LNCaP clone FGC (cell line): ENCODE measurements around the gene JSRP1.
A peak's percentile ranks its signal among the peaks of the same experiment; 100 is the strongest.

Experiments used
- DNase-seq: peaks from one replicate; pipeline ENCODE4 v3.0.0-alpha.2; 2011; ENCODE audit warnings: low read depth
- H3K4me3 ChIP-seq: 2 replicates; pipeline ENCODE4 v1.5.1; 2011; ENCODE audit warnings: mild to moderate bottlenecking, low read depth, low read length, control low read depth
- TF ChIP-seq, protein P1 (sequence below): IDR thresholded peaks from 2 replicates; pipeline ENCODE4 v1.5.1; 2012; ENCODE audit warnings: mild to moderate bottlenecking; ENCODE audit not compliant: control insufficient read depth, insufficient read depth; ENCODE audit errors: extremely low read depth

JSRP1 gene

DNA sequence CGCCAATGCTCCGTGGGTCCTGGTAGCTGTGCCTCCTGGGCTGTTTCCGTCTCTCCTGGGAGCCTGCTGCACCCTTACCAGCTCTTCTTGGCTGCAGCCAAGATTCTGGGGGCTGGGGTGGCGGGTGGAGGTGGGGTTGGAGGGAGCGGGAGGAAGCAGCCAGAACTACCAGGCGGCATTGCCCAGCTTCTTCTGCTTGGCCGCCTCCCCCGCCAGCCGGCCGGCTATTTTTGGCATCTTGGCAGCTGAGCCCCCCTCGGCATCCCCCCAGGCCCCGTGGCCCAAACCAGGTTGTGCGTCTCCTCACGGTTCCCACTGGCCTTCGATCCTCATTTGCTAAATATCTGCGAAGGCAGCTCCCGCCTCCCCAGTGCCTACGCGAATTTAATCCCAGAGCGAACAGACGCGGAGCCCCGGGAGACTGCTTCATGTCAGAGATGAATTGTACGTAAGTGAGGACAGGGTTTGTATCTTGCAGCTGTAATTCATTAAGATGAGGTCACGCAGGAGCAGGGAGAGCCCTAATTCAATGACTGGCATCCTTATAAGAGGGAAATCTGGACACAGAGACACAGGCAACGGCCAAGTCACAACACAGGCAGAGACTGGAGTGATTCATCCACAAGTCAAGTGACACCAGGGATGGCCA lies 38.6 kb upstream of the JSRP1 start:
- H3K4me3 ChIP-seq: no peak overlapping the region

DNA sequence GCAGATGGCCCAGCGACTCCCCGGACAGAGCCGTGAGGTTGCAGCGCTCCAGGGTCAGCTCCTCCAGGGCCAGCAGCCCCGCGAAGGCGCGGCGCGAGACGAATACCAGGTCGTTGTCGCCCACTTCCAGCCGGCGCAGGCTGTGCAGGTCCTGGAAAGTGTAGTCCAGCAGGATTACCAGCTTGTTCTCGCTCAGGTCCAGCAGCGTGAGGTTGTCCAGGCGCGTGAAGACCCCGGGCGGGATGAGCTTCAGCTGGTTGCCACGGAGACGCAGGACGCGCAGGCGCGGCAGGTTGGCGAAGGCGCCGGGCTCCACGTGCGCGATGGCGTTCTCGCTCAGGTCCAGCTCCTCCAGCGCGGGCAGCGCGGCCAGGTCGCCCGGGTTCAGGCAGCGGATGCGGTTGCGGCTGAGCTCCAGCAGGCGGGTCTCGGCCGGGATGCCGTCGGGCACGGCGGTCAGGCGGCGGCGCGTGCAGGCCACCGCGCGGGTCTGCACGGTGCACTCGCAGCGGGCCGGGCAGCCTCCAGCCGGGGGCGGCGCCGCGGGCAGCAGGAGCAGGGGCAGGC lies 35.1 kb upstream of the JSRP1 start:
- TF ChIP-seq, protein P1, sequence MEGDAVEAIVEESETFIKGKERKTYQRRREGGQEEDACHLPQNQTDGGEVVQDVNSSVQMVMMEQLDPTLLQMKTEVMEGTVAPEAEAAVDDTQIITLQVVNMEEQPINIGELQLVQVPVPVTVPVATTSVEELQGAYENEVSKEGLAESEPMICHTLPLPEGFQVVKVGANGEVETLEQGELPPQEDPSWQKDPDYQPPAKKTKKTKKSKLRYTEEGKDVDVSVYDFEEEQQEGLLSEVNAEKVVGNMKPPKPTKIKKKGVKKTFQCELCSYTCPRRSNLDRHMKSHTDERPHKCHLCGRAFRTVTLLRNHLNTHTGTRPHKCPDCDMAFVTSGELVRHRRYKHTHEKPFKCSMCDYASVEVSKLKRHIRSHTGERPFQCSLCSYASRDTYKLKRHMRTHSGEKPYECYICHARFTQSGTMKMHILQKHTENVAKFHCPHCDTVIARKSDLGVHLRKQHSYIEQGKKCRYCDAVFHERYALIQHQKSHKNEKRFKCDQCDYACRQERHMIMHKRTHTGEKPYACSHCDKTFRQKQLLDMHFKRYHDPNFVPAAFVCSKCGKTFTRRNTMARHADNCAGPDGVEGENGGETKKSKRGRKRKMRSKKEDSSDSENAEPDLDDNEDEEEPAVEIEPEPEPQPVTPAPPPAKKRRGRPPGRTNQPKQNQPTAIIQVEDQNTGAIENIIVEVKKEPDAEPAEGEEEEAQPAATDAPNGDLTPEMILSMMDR: no peak
- 0 out of 2 replicates have a peak overlapping the region, but pooled peaks have one; percentile 7 for H3K4me3 ChIP-seq
- no peak for DNase-seq

More for the DNA sequence above, 38.6 kb upstream of the JSRP1 start:
- DNase-seq: no peak
- TF ChIP-seq, protein P1: no peak

DNA sequence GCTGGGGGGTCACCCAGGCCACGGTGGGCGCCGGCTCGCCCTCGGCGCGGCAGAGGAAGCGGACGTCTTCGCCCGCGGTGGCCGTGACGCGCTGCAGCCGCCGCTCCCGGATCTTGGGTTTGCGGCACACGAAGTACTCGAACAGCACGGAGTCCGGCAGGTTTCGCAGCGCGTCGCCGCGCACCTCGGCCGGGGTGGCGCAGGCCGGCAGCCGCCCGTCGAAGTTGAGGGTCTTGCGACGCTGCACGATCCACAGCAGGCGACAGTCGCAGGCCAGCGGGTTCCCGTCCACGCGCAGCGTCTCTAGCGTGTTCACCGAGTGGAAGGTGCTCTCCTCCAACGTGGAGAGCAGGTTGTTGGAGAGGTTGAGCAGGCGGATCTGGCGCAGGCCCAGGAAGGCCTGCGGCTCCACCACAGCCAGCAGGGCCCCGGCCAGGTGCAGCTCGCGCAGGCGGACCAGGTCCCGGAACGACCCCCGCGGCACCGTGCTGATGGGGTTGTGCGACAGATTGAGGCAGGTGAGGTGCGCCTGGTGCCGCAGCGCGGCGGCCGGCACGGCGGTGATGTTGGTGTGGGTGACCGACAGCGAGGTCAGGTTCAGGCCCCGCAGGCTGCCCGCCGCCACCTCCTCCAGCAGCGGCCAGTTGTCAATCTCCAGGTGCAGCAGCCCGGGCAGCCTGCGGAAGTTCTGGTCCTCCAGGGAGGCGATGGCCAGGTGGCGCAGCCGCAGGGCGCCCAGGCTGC lies 34.4 kb upstream of the JSRP1 start:
- TF ChIP-seq, protein P1: no peak
- H3K4me3 ChIP-seq: no peak overlapping the region
- DNase-seq: no peak

DNA sequence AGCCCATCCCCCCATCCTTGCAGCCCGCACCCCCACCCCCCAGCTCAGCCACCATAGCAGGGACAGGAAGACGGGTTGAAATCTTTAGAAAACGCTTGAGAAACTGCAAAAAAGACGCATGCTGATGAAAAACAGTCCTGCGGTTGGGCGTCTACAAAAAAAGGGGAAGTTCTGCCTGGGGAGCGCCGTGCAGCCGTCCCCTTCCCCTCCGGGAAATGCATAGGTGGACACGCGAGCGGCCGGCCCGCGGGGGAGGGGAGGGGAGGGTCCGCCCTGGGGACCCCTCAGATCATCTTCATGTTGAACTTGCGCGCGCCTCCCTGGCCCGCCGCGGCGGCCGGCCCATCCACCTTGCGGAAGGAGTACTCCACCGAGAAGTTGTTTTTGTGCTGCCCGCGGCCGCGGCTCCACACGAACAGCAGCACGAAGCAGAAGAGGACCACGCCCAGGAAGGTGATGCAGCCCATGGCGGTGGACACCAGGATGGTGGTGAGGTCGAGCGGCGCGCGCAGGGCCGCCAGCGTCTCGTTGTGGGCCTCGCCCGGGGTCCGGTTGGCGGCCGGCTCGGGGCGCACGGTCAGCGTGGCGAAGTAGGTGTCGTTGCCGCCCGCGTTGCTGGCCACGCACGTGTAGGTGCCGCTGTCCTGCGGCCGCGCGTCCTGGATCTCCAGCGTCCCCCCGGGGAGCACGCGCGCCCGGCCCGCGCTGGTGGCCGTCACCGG lies 33.7 kb upstream of the JSRP1 start:
- no peak overlapping the region for H3K4me3 ChIP-seq

DNA sequence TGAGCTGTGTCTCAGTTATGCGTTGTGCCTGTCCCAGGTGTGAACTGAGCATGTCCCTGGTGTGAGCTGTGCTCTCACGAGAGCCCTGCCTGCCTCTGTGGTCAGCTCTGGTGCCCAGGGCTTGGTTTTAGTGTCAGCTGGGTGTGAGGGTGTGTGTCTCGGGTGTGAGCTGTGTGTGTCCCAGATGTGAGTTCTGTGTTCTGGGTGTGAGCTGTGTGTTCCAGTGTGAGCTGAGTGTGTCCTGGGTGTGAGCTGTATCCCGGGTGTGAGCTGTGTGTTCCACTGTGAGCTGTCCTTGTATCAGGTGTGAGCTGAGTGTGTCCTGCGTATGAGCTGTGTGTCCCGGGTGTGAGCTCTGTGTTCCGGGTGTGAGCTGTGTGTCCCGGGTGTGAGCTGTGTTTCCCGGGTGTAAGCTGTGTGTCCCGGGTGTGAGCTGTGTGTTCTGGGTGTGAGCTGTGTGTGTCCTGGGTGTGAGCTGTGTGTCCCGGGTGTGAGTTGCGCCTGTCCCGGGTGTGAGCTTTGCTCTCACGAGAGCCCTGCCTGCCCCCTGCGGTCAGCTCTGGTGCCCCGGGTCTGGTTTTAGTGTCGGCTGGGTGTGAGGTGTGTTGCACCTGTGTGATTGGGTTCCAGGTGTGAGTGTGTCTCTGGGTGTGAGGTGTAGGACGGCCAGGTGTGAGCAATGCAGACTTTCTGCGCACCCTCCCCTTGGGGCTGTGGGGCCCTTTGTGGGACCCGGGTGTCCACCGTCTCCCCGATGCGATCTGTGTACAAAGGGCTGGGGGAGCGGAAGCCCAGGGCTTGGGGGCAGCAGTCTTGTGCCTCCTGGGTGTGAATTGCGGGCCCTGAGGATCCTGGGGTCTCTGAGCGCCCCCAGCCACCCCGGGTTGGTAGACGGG lies 32.8 kb upstream of the JSRP1 start:
- no peak overlapping the region for H3K4me3 ChIP-seq
- DNase-seq: no peak
- TF ChIP-seq, protein P1: no peak

More for the DNA sequence above, 33.7 kb upstream of the JSRP1 start:
- TF ChIP-seq, protein P1: no peak
- DNase-seq: no peak

DNA sequence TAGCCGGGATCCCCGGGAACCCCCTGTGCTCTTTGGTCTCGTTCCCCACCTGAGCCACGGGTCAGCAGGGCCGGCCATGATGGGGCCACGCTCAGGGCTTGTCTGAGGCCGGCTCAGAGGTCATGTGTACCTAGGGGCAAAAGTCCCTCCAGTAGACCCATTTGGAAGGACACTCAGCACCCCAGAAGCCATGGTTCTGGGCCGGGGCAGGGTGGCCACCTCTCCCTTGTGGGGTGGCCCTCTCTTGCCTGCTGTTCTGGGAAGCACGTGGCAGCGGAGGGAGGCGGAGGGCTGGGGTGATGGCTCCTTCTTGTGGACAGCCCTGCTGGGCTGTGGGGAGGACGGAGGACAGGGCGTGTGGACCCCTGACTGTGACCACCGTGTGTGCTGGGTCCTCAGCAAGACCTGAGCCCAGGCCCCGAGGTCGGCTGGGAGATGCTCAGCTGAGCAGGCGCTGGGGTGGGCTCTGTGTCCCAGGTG lies 32.2 kb upstream of the JSRP1 start:
- TF ChIP-seq, protein P1: no peak
- no peak overlapping the region for H3K4me3 ChIP-seq
- DNase-seq: no peak
